Measurements from ENCODE around the gene ESF1. TPM values are rescaled to one million over a fixed set of nuclear protein-coding genes. Genes with fewer than 3 reads are reported as not detected.
A peak's percentile ranks its signal among the peaks of the same experiment; 100 is the strongest.

ESF1 gene, protein sequence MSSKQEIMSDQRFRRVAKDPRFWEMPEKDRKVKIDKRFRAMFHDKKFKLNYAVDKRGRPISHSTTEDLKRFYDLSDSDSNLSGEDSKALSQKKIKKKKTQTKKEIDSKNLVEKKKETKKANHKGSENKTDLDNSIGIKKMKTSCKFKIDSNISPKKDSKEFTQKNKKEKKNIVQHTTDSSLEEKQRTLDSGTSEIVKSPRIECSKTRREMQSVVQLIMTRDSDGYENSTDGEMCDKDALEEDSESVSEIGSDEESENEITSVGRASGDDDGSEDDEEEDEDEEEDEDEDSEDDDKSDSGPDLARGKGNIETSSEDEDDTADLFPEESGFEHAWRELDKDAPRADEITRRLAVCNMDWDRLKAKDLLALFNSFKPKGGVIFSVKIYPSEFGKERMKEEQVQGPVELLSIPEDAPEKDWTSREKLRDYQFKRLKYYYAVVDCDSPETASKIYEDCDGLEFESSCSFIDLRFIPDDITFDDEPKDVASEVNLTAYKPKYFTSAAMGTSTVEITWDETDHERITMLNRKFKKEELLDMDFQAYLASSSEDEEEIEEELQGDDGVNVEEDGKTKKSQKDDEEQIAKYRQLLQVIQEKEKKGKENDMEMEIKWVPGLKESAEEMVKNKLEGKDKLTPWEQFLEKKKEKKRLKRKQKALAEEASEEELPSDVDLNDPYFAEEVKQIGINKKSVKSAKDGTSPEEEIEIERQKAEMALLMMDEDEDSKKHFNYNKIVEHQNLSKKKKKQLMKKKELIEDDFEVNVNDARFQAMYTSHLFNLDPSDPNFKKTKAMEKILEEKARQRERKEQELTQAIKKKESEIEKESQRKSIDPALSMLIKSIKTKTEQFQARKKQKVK
- 10 to 100 TPM; 30.2 to 34.6 (median 32.3) TPM for polyA plus RNA-seq (ENCODE audit: insufficient read length in 3 of 3)

GRCh38 chr20:13784893-13785715 is at the start of gene ESF1, which contains the start of gene NDUFAF5:
Gene ESF1 (minus strand): TSS chr20:13784919. CDS start chr20:13783140, 1,779 bp downstream.
Gene NDUFAF5 (plus strand): TSS chr20:13785028. CDS start chr20:13785069, 41 bp downstream.
- DNase-seq (ENCODE audit: low read depth in 3 of 3, low spot score in 2 of 3): peak; percentile 89 to 96 (median 90)

GRCh38 chr20:13831476-13831875 is 46.8 kb upstream of the ESF1 start:
- DNase-seq (ENCODE audit: low read depth in 3 of 3, low spot score in 2 of 3): no peak

- DNase-seq (ENCODE audit: low read depth in 3 of 3, low spot score in 2 of 3): no peak
Observed at GRCh38 chr20:13825465-13825864, 40.7 kb upstream of the ESF1 start.

- no peak for DNase-seq (ENCODE audit: low read depth in 3 of 3, low spot score in 2 of 3)
Observed at GRCh38 chr20:13824459-13824858, 39.7 kb upstream of the ESF1 start.

GRCh38 chr20:13822459-13822858 is 37.7 kb upstream of the ESF1 start:
- DNase-seq (ENCODE audit: low read depth in 3 of 3, low spot score in 2 of 3): no peak

DNA sequence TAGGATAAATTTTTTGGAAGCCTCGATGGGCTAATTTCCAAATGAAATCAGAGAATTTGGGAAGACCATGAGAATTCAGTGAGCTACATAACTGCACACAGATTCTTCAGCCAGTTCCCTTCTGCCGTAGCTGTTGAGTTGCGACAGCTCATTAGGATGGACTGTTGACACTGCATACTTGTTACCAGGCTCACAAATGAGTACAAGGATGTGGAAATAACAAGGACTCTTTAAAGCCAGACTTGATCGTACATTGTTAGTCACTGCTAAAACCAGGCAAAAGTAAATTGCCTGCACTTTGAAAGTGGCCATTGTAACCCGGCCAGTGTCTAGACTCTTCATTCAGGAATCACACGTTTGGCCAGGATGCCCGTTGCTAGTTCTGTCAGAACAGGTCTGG is 37.2 kb upstream of the ESF1 start:
- no peak for DNase-seq (ENCODE audit: low read depth in 3 of 3, low spot score in 2 of 3)

DNA sequence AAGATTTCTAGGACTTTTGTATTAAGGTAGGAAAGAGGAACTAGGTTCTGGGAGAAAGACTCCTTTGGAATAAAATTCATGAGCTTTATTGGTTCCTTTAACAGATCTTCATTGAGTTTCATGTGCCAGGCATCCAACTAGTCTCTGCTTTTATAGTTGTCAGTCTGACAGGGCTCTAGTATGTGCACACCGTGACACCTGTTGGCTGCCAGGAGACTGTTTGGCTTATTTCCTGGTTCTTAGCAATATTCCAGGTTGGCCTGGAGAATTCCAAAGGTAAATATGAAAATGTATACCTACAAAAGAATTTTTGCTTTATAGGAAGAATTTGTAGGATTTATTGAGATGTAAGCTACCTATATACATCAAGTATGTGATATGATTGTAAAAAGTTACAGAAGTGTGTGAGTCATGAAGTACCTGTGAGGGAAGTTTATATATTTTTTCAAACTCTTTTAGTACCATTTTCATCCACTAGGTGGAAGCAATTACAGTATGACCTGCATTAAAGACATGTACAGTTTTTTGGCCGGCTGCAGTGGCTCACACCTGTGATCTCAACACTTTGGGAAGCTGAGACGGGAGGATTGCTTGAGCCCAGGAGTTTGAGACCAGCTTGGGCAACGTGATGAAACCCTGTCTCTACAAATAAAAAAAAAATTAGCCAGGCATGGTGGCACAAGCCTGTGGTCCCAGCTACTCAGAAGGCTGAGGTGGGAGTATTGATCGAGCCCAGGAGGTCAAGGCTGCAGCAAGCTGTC is 35.3 kb upstream of the ESF1 start:
- DNase-seq (ENCODE audit: low read depth in 3 of 3, low spot score in 2 of 3): peak; percentile 21 to 45 (median 43)

DNA sequence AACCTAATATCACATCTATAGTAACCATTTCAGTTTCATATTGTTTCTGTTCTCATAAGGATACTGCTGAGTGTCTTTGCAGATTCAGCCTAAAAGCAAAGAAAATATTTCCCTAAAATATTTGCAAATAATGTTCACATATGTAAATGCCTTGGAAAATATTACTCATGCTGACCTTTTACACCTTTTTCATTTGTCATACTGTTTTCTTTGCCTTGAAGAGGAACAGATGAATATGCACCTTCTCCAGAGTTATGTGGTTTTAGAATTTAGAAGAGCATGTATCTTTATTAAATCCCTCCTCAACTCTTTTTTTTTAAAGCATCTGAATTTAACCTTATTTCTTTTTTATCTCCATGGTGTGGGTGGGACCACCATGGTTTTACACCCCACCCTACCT is 32.6 kb upstream of the ESF1 start:
- no peak for DNase-seq (ENCODE audit: low read depth in 3 of 3, low spot score in 2 of 3)

GRCh38 chr20:13816757-13817156 is 32.0 kb upstream of the ESF1 start:
- DNase-seq (ENCODE audit: low read depth in 3 of 3, low spot score in 2 of 3): no peak

DNA sequence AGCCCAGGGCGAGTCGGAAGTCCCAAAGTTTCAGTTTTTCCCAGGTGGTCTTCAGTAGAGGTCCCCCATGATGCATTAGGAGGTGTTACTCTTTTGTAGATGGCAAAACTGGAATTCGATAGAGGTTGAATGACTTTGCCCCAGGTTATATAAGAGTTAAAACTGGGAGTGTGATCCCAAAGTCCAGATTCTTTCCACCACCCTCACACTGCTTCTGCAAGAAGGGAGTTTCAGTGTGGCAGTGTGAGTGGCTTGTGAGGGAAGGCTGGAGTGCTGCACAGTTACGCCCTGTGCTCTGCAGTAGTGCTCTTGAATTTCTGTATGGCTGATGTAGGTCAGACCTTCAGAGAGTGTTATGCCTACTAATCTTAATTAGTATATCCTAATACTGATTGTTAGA is 30.0 kb upstream of the ESF1 start:
- DNase-seq (ENCODE audit: low read depth in 3 of 3, low spot score in 2 of 3): no peak

DNA sequence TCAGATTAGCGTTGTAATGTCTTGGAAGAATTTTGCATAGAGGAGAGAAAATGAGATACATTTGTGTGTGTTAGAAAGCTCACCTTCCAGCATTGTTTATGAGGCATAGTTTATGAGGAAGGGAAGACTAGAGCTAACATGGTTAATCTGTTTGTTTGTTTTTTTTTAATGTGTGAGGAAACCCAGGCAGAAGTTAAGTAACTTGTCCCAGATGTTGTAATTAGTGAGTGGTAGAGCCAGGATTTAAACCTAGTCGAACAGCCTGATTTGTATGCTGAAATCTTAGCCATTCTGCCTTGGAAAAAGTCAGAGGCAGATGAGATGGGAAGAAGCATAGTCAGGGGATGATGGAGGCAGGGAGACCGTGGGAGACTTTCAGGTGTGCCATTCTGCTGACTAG is 29.2 kb upstream of the ESF1 start:
- DNase-seq (ENCODE audit: low read depth in 3 of 3, low spot score in 2 of 3): no peak

GRCh38 chr20:13810446-13810845 is 25.7 kb upstream of the ESF1 start:
- DNase-seq (ENCODE audit: low read depth in 3 of 3, low spot score in 2 of 3): no peak

DNA sequence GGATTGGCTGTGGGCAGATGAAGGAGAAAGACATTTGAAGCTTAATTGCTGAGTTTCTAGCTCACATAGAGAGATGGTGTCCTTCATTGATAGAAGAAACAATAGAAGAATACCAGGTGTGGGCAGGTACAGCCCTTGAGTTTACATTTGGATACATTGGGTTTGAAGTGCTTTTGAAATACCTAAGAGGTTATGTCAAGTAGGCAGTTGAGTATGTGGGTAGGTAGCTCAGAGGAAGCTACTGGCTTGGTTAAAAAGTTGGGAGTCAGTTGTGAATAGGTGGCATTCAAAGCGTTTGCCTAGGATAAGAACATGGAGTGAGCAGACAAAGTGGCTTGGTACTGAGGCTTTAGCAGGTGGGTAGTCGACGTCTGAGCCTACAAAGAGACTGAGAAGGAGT is 25.1 kb upstream of the ESF1 start:
- no peak for DNase-seq (ENCODE audit: low read depth in 3 of 3, low spot score in 2 of 3)

GRCh38 chr20:13809373-13809772 is 24.7 kb upstream of the ESF1 start:
- DNase-seq (ENCODE audit: low read depth in 3 of 3, low spot score in 2 of 3): no peak

GRCh38 chr20:13800728-13801134 is 16.0 kb upstream of the ESF1 start:
- DNase-seq (ENCODE audit: low read depth in 3 of 3, low spot score in 2 of 3): no peak

DNA sequence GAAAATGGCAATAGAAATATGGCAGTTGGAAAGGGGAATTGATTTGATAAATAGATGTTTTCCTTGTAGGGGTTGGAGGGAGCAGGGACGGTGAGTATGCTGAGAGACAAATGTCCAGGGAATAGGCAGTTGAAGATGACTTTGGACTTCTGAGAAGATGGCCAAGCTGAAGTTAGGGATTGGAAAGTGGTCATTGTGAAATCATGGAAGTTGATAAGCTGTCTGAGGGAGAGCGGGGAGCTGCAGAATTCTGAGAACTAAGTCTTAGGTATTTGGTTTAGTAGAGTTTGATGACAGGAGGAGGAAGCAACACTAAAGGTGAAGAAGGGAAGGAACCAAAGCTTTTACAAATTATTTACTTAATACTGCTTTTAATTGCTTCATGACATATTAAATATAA is 15.3 kb upstream of the ESF1 start:
- no peak for DNase-seq (ENCODE audit: low read depth in 3 of 3, low spot score in 2 of 3)

GRCh38 chr20:13799040-13799439 is 14.3 kb upstream of the ESF1 start:
- DNase-seq (ENCODE audit: low read depth in 3 of 3, low spot score in 2 of 3): no peak

DNA sequence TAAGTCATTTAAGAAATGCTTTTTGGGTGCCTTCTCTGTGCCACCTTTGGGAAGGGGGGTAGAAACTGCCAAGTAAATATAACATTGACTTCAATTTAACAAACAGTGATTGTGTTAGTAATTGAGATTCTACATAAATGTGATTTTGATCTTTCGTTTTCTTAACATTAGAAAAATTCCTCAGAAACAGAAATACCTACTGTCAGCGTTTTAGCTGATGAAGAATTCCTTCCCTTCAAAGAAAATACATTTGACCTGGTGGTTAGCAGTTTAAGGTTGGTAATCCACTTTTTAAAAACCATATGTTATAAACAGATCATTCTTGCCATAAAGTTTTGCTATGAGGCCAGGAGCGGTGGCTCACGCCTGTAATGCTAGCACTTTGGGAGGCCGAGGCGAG is 9.9 kb upstream of the ESF1 start:
- DNase-seq (ENCODE audit: low read depth in 3 of 3, low spot score in 2 of 3): no peak

- DNase-seq (ENCODE audit: low read depth in 3 of 3, low spot score in 2 of 3): no peak
Observed at GRCh38 chr20:13793001-13793400, 8.3 kb upstream of the ESF1 start.
